ENCODE data around the gene BEND3. TPM values are rescaled to one million over a fixed set of nuclear protein-coding genes. Genes with fewer than 3 reads are reported as not detected.
A peak's percentile ranks its signal among the peaks of the same experiment; 100 is the strongest.
"Not testable (repeated sequence)": the region's sequence is repeated elsewhere in the genome, so short reads cannot be mapped to it uniquely, and the experiment has no call there.

Gene BEND3
- total RNA-seq, 1 experiment from 2014 or later, result 7.7 TPM

DNA sequence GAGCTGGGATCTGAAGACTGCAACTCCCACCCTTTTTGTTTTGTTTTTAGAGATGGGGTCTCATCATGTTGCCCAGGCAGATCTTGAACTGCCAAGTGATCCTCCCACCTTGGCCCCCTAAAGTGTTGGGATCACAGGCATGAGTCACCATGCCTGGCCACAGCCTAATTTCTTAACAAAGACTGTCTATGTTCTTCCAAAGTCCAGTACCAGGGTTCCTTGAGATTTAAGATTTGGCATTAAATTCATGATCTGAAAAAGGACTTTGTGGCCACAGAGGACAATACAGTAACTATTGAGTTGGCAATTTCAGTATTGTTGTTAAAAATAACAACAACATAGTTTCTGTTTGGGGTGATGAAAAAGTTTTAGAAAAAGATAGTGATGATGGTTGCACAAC lies 28.7 kb upstream of the BEND3 start:
- DNase-seq, result no peak
- H4K20me1 ChIP-seq (ENCODE audit: insufficient read depth, low read depth, low read length), result no peaks in the 10 kb centered on the region
- peaks cover 12% of the 10 kb centered on the region for H3K4me1 ChIP-seq (ENCODE audit: low read length)
- H3K27ac ChIP-seq (ENCODE audit: low read length), result no peak overlapping the region
- H3K4me2 ChIP-seq (ENCODE audit: low read depth, low read length, poor library complexity, severe bottlenecking), result no peak overlapping the region
- H3K79me2 ChIP-seq (ENCODE audit: low read length), result no peaks in the 10 kb centered on the region
- no peak overlapping the region for H2AFZ ChIP-seq (ENCODE audit: low read length)
- H3K9me2 ChIP-seq (replicated peaks; ENCODE audit: insufficient read depth, low read length), result no peaks in the 10 kb centered on the region
- no peaks in the 10 kb centered on the region for H3K36me3 ChIP-seq (ENCODE audit: insufficient read depth, low read length)
- no peaks in the 10 kb centered on the region for H3K9me3 ChIP-seq (ENCODE audit: low read length)
- no peaks in the 10 kb centered on the region for H3K27me3 ChIP-seq (ENCODE audit: low read length)
- H3K9ac ChIP-seq (ENCODE audit: low read length), result no peak overlapping the region
- no peak overlapping the region for H3K4me3 ChIP-seq (ENCODE audit: low read length)

DNA sequence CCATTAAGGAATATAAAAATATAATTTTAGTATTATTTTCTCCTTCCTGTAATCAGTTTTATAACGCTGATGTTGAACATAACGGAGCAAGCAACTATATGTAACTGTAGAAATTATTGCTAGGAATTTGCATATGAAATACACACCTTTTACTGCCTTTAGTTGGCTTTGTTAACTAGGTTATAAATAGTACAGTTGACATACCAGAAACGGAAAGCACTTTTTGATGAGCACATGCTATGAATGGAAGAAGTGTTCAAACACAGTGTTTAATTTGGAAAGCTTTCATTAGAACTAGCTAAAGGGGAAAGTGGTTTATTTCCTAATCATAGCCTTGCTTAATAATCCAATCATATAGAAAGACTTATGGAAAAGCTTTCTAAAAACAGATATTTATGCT lies 25.3 kb upstream of the BEND3 start:
- Histone ChIP-seq H4K20me1 (ENCODE audit: insufficient read depth, low read depth, low read length) (no peaks in the 10 kb centered on the region), H3K27me3 (ENCODE audit: low read length) (no peaks in the 10 kb centered on the region), H3K79me2 (ENCODE audit: low read length) (no peaks in the 10 kb centered on the region), H3K27ac (ENCODE audit: low read length) (no peak overlapping the region), H3K4me3 (ENCODE audit: low read length) (no peak overlapping the region), H3K9me2 (replicated peaks; ENCODE audit: insufficient read depth, low read length) (no peaks in the 10 kb centered on the region), H3K9ac (ENCODE audit: low read length) (no peak overlapping the region), H3K9me3 (ENCODE audit: low read length) (no peaks in the 10 kb centered on the region), H3K4me2 (ENCODE audit: low read depth, low read length, poor library complexity, severe bottlenecking) (peak overlapping the region; percentile 8), H3K4me1 (ENCODE audit: low read length) (peaks cover 12% of the 10 kb centered on the region), H2AFZ (ENCODE audit: low read length) (no peak overlapping the region), H3K36me3 (ENCODE audit: insufficient read depth, low read length) (no peaks in the 10 kb centered on the region)
- no peak for DNase-seq

DNA sequence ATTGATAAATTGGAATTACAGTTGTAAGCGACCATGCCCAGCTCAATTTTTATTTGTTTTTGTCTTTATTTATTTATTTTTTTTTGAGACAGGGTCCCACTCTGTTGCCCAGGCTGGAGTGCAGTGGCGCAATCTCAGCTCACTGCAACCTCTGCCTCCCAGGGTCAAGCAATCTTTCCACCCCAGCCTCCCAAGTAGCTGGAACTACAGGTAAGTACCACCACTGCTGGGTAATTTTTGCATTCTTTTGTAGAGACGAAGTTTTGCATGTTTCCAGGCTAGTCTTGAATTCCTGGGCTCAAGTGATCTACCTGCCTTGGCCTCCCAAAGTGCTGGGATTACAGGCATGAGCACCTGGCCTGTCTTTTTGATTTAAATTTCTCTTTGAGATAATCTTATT lies 21.0 kb upstream of the BEND3 start:
- H3K36me3 ChIP-seq (ENCODE audit: insufficient read depth, low read length); H3K9ac ChIP-seq (ENCODE audit: low read length); H3K4me2 ChIP-seq (ENCODE audit: low read depth, low read length, poor library complexity, severe bottlenecking); H3K27me3 ChIP-seq (ENCODE audit: low read length); H3K4me3 ChIP-seq (ENCODE audit: low read length); H3K27ac ChIP-seq (ENCODE audit: low read length); H4K20me1 ChIP-seq (ENCODE audit: insufficient read depth, low read depth, low read length); DNase-seq; H3K79me2 ChIP-seq (ENCODE audit: low read length); H2AFZ ChIP-seq (ENCODE audit: low read length); H3K9me3 ChIP-seq (ENCODE audit: low read length); H3K9me2 ChIP-seq (replicated peaks; ENCODE audit: insufficient read depth, low read length): not testable (repeated sequence)
- peaks cover 11% of the 10 kb centered on the region for H3K4me1 ChIP-seq (ENCODE audit: low read length)

DNA sequence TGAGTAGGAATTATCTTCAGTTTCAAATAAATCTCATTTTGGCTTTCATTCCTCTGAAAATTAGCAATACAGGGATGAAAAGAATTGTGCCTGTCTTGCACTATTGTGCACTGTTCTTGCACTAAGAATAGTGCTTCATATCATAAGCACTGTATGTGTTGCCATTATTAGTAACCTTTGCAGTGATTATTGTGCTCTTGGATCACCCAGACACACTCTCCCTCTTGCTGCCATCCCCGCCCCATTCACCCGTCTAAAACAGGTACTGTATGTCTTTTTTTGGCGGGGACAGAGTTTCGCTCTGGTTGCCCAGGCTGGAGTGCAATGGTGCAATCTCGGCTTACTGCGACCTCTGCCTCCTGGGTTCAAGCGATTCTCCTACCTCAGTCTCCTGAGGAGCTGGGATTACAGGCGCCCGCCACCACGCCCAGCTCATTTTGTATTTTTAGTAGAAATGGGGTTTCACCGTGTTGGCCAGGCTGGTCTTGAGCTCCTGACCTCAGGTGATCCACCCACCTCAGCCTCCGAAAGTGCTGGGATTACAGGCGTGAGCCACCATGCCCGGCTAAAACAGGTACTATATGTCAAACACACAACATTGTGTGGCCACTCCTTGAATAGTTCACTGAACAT lies 19.8 kb upstream of the BEND3 start:
- H3K27ac ChIP-seq (ENCODE audit: low read length); H3K9ac ChIP-seq (ENCODE audit: low read length); H3K4me2 ChIP-seq (ENCODE audit: low read depth, low read length, poor library complexity, severe bottlenecking); H3K36me3 ChIP-seq (ENCODE audit: insufficient read depth, low read length); H3K4me3 ChIP-seq (ENCODE audit: low read length); DNase-seq; H3K79me2 ChIP-seq (ENCODE audit: low read length); H3K9me3 ChIP-seq (ENCODE audit: low read length); H4K20me1 ChIP-seq (ENCODE audit: insufficient read depth, low read depth, low read length); H3K4me1 ChIP-seq (ENCODE audit: low read length); H2AFZ ChIP-seq (ENCODE audit: low read length); H3K27me3 ChIP-seq (ENCODE audit: low read length); H3K9me2 ChIP-seq (replicated peaks; ENCODE audit: insufficient read depth, low read length): not testable (repeated sequence)

DNA sequence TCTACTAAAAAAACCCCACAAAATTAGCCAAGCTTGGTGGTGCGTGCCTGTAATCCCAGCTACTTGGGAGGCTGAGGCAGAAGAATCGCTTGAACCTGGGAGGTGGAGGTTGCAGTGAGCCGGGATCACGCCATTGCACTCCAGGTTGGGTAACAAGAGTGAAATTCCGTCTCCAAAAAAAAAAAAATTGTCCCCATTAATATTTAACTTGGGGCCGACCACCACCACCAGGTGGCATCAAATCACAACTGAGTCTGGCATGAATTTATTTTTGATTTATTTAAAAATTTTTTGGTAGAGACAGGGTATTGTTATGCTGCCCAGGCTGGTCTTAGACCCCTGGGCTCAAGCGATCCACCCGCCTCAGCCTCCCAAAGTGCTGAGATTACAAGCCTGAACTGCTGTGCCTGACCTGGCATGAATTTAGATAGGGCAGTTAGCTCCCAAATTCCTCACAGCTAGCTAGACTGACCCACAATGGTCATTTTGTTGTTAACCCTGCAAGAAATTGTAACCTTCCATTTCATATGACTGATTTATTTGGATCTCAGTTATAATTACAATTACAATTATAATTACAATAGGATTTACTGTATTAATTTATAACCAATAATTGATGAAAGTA lies 17.1 kb upstream of the BEND3 start:
- no peaks in the 10 kb centered on the region for H3K36me3 ChIP-seq (ENCODE audit: insufficient read depth, low read length)
- no peak overlapping the region for H3K4me3 ChIP-seq (ENCODE audit: low read length)
- peak; percentile 81 for DNase-seq
- H3K27me3 ChIP-seq (ENCODE audit: low read length), result no peaks in the 10 kb centered on the region; the same call in 1 of the 2 replicates
- no peaks in the 10 kb centered on the region for H3K9me2 ChIP-seq (replicated peaks; ENCODE audit: insufficient read depth, low read length)
- no peaks in the 10 kb centered on the region for H4K20me1 ChIP-seq (ENCODE audit: insufficient read depth, low read depth, low read length)
- H3K4me1 ChIP-seq (ENCODE audit: low read length), result peaks cover 11% of the 10 kb centered on the region
- H3K9ac ChIP-seq (ENCODE audit: low read length), result no peak overlapping the region
- no peak overlapping the region for H3K27ac ChIP-seq (ENCODE audit: low read length)
- H2AFZ ChIP-seq (ENCODE audit: low read length), result no peak overlapping the region
- no peaks in the 10 kb centered on the region for H3K79me2 ChIP-seq (ENCODE audit: low read length)
- peak overlapping the region; percentile 42 for H3K4me2 ChIP-seq (ENCODE audit: low read depth, low read length, poor library complexity, severe bottlenecking)
- no peaks in the 10 kb centered on the region for H3K9me3 ChIP-seq (ENCODE audit: low read length)

DNA sequence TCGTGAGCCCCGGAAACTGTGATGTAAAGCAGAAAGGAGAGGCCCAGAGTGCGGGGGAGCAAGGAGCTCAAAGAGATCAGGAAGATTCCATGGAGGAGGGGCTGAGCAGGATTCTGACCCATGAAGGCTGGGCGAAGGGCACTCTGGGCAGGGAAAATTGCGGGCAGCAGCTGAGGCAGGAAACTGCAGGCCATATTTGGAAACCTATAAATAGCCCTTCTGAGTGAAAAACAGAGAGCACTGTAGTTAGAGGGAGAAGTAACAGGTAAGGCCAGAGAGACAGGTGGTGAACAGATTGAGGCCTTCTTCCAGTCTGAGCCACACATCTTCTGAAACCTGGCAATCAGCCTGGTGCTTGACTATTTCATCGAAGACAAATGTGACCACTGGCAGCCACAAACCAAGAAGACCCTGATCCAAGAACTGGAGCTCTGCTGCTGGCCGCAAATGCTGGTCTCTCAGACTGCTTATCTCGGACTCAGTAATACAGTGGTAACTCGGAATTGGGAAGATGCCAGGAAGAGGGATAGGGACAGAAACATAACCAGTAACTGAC lies 14.1 kb upstream of the BEND3 start:
- no peak for DNase-seq
- Histone ChIP-seq H3K9me2 (replicated peaks; ENCODE audit: insufficient read depth, low read length) (no peaks in the 10 kb centered on the region), H3K4me3 (ENCODE audit: low read length) (no peak overlapping the region), H3K9ac (ENCODE audit: low read length) (no peak overlapping the region), H3K27me3 (ENCODE audit: low read length) (no peaks in the 10 kb centered on the region; the same call in 1 of the 2 replicates), H4K20me1 (ENCODE audit: insufficient read depth, low read depth, low read length) (no peaks in the 10 kb centered on the region), H3K79me2 (ENCODE audit: low read length) (no peaks in the 10 kb centered on the region), H3K9me3 (ENCODE audit: low read length) (no peaks in the 10 kb centered on the region), H3K4me1 (ENCODE audit: low read length) (peaks cover 27% of the 10 kb centered on the region), H3K27ac (ENCODE audit: low read length) (no peak overlapping the region), H3K36me3 (ENCODE audit: insufficient read depth, low read length) (no peaks in the 10 kb centered on the region), H3K4me2 (ENCODE audit: low read depth, low read length, poor library complexity, severe bottlenecking) (no peak overlapping the region), H2AFZ (ENCODE audit: low read length) (no peak overlapping the region; the same call in 1 of the 2 replicates)

DNA sequence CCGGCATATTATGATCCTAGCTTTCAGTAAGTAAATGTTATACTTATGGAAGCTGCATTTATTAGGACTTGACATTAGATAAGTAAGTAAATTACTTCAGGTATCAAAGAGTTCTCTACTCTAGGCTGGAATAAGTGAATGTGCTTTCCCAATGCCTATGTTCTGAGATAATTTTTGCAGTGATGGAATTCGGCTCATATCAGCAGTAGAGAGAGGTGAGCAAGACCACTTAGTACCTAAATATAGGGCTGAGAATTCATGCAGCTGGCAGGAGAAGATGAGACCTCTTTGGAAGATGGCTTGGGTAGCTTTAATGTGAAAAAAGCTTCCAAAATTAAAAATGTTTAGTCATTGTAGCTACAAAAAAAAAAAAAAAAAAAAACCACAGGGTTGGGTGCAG lies 13.3 kb upstream of the BEND3 start:
- no peak for DNase-seq
- H3K4me2 ChIP-seq (ENCODE audit: low read depth, low read length, poor library complexity, severe bottlenecking), result no peak overlapping the region
- no peaks in the 10 kb centered on the region for H3K9me3 ChIP-seq (ENCODE audit: low read length)
- H4K20me1 ChIP-seq (ENCODE audit: insufficient read depth, low read depth, low read length), result no peaks in the 10 kb centered on the region
- no peaks in the 10 kb centered on the region for H3K79me2 ChIP-seq (ENCODE audit: low read length)
- no peak overlapping the region for H3K4me3 ChIP-seq (ENCODE audit: low read length)
- H3K36me3 ChIP-seq (ENCODE audit: insufficient read depth, low read length), result no peaks in the 10 kb centered on the region
- peaks cover 28% of the 10 kb centered on the region for H3K4me1 ChIP-seq (ENCODE audit: low read length)
- no peak overlapping the region for H3K9ac ChIP-seq (ENCODE audit: low read length)
- H3K27me3 ChIP-seq (ENCODE audit: low read length), result no peaks in the 10 kb centered on the region; the same call in 1 of the 2 replicates
- H3K27ac ChIP-seq (ENCODE audit: low read length), result no peak overlapping the region
- H3K9me2 ChIP-seq (replicated peaks; ENCODE audit: insufficient read depth, low read length), result no peaks in the 10 kb centered on the region
- H2AFZ ChIP-seq (ENCODE audit: low read length), result no peak overlapping the region

DNA sequence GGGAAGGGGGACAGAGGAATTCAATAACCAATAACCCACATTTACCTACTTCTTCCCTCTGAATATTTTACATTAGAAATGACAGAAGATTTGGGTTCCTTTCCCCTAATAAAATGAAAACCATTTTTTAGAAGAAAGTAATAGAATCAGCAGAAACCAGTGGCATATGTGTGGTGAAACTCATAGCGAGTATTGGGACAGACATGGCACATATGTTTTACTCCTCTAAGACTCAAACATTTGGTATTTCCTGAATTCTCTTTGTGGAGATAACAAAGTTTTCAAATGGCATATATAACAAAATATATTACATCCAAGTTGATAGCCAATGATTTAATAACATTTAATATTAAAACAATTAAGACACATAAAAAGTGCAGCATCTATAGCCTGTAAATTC lies 12.9 kb upstream of the BEND3 start:
- no peaks in the 10 kb centered on the region for H4K20me1 ChIP-seq (ENCODE audit: insufficient read depth, low read depth, low read length)
- H3K4me2 ChIP-seq (ENCODE audit: low read depth, low read length, poor library complexity, severe bottlenecking), result no peak overlapping the region
- no peak for DNase-seq

More for the DNA sequence above, 12.9 kb upstream of the BEND3 start:
- no peaks in the 10 kb centered on the region for H3K36me3 ChIP-seq (ENCODE audit: insufficient read depth, low read length)
- H3K27ac ChIP-seq (ENCODE audit: low read length), result no peak overlapping the region
- H3K9me2 ChIP-seq (replicated peaks; ENCODE audit: insufficient read depth, low read length), result no peaks in the 10 kb centered on the region
- no peak overlapping the region for H2AFZ ChIP-seq (ENCODE audit: low read length)
- H3K9me3 ChIP-seq (ENCODE audit: low read length), result no peaks in the 10 kb centered on the region
- H3K79me2 ChIP-seq (ENCODE audit: low read length), result no peaks in the 10 kb centered on the region
- H3K9ac ChIP-seq (ENCODE audit: low read length), result no peak overlapping the region
- no peak overlapping the region for H3K4me3 ChIP-seq (ENCODE audit: low read length)
- H3K27me3 ChIP-seq (ENCODE audit: low read length), result no peaks in the 10 kb centered on the region; the same call in 1 of the 2 replicates
- H3K4me1 ChIP-seq (ENCODE audit: low read length), result peaks cover 28% of the 10 kb centered on the region

Measured in Karpas-422 (cell line).